Endodermal cell (in vitro differentiated cells): ENCODE data around the gene GON7. TPM values are rescaled to one million over a fixed set of nuclear protein-coding genes. Genes with fewer than 3 reads are reported as not detected.
"Not testable (repeated sequence)": the region's sequence is repeated elsewhere in the genome, so short reads cannot be mapped to it uniquely, and the experiment has no call there.

ENCODE experiments used
- DNase-seq: peaks from one replicate; pipeline ENCODE4 v3.0.0-alpha.2; 2017
- H3K27ac ChIP-seq: 2 replicates; pipeline ENCODE4 v1.5.1; 2013; ENCODE audit warnings: mild to moderate bottlenecking, low read depth, low read length, moderate library complexity
- H3K27me3 ChIP-seq: 2 replicates; pipeline ENCODE4 v1.6.1; 2013; ENCODE audit warnings: mild to moderate bottlenecking, low read length, moderate library complexity; ENCODE audit not compliant: insufficient read depth, control insufficient read depth, poor library complexity, severe bottlenecking
- H3K36me3 ChIP-seq: 2 replicates; pipeline ENCODE4 v1.7.0; 2013; ENCODE audit warnings: mild to moderate bottlenecking, low read length, moderate library complexity; ENCODE audit not compliant: control insufficient read depth, insufficient read depth
- H3K4me1 ChIP-seq: one replicate; pipeline ENCODE4 v1.7.0; 2013; ENCODE audit warnings: low read length; ENCODE audit not compliant: control insufficient read depth, insufficient read depth
- H3K4me3 ChIP-seq: 2 replicates; pipeline ENCODE4 v1.5.1; 2013; ENCODE audit warnings: mild to moderate bottlenecking, low read length, moderate library complexity
- H3K9ac ChIP-seq: 2 replicates; pipeline ENCODE4 v1.6.1; 2013; ENCODE audit warnings: mild to moderate bottlenecking, low read length, moderate library complexity; ENCODE audit not compliant: poor library complexity, severe bottlenecking; ENCODE audit errors: extremely low read depth
- H3K9me3 ChIP-seq: 2 replicates; pipeline ENCODE4 v1.6.1; 2013; ENCODE audit warnings: mild to moderate bottlenecking, low read length, moderate library complexity; ENCODE audit not compliant: control insufficient read depth
- H3K27ac Mint-ChIP-seq: 2 replicates; pipeline ENCODE4 v1.8.0; 2020; ENCODE audit warnings: mixed read lengths
- H3K27me3 Mint-ChIP-seq: 2 replicates; pipeline ENCODE4 v1.8.0; 2021; ENCODE audit warnings: mild to moderate bottlenecking, mixed read lengths; ENCODE audit not compliant: insufficient read depth
- H3K36me3 Mint-ChIP-seq: 2 replicates; pipeline ENCODE4 v1.8.0; 2020; ENCODE audit warnings: low read depth, mixed read lengths
- H3K4me1 Mint-ChIP-seq: 2 replicates; pipeline ENCODE4 v1.8.0; 2020; ENCODE audit warnings: mixed read lengths
- H3K4me3 Mint-ChIP-seq: 2 replicates; pipeline ENCODE4 v1.8.0; 2020; ENCODE audit warnings: mild to moderate bottlenecking, moderate library complexity, mixed read lengths
- H3K9me3 Mint-ChIP-seq: 2 replicates; pipeline ENCODE4 v1.8.0; 2020; ENCODE audit warnings: mild to moderate bottlenecking, mixed read lengths
- WGBS, 2 experiments: methylation state at CpG; one replicate each; pipeline versions ENCODE4 v1.1.5 to v1.1.7; 2013; ENCODE audit warnings: missing lambda C conversion rate in 2 of 2, mixed read lengths in 1 of 2; ENCODE audit not compliant: insufficient coverage in 1 of 2, insufficient read length in 1 of 2; 5-methylcytosine and 5-hydroxymethylcytosine counted together
- total RNA-seq, 2 donors: library from RNA; stranded (reverse); fragmentation: NEBNext Ultra II Directional in 1 of 2; extraction: Animal tissue kit (Norgen Biotek cat#: 25700) in 1 of 2; gene quantifications; 2 replicates in 1 of 2; 3 replicates in 1 of 2; pipeline ENCODE4 v1.2.1, GENCODE V29; 2021
- TF ChIP-seq, protein P1 (sequence below): fragments of 200-600 bp; sonication (generic); conservative IDR thresholded peaks from 2 replicates; pipeline ENCODE4 v1.5.0; 2021; ENCODE audit warnings: antibody characterized with exemption, mild to moderate bottlenecking

GON7 gene
- total RNA-seq, 2 donors from 2014 or later = 6.5 to 7.2 TPM

- Histone ChIP-seq H3K27ac (no peak overlapping the region), H3K36me3 (no peaks in the 10 kb centered on the region), H3K9me3 (no peaks in the 10 kb centered on the region), H3K9ac (no peak overlapping the region), H3K4me3 (no peak overlapping the region), H3K27me3 (no peaks in the 10 kb centered on the region), H3K4me1 (peaks cover 5% of the 10 kb centered on the region)
- no peaks in the 10 kb centered on the region for H3K9me3 Mint-ChIP-seq
- peaks cover 3% of the 10 kb centered on the region for H3K4me1 Mint-ChIP-seq
- H3K36me3 Mint-ChIP-seq = no peaks in the 10 kb centered on the region
- no peak overlapping the region for H3K4me3 Mint-ChIP-seq
- no peak overlapping the region for H3K27ac Mint-ChIP-seq
- TF ChIP-seq, protein P1, sequence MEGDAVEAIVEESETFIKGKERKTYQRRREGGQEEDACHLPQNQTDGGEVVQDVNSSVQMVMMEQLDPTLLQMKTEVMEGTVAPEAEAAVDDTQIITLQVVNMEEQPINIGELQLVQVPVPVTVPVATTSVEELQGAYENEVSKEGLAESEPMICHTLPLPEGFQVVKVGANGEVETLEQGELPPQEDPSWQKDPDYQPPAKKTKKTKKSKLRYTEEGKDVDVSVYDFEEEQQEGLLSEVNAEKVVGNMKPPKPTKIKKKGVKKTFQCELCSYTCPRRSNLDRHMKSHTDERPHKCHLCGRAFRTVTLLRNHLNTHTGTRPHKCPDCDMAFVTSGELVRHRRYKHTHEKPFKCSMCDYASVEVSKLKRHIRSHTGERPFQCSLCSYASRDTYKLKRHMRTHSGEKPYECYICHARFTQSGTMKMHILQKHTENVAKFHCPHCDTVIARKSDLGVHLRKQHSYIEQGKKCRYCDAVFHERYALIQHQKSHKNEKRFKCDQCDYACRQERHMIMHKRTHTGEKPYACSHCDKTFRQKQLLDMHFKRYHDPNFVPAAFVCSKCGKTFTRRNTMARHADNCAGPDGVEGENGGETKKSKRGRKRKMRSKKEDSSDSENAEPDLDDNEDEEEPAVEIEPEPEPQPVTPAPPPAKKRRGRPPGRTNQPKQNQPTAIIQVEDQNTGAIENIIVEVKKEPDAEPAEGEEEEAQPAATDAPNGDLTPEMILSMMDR = no peak
- 95 to 100% methylated on average over 2 to 6 of the region's 6 CpGs for WGBS, 2 experiments
- no peak for DNase-seq
- no peaks in the 10 kb centered on the region for H3K27me3 Mint-ChIP-seq
These were observed 31.4 kb downstream of the GON7 start for GRCh38 chr14:93175492-93175891.

DNA sequence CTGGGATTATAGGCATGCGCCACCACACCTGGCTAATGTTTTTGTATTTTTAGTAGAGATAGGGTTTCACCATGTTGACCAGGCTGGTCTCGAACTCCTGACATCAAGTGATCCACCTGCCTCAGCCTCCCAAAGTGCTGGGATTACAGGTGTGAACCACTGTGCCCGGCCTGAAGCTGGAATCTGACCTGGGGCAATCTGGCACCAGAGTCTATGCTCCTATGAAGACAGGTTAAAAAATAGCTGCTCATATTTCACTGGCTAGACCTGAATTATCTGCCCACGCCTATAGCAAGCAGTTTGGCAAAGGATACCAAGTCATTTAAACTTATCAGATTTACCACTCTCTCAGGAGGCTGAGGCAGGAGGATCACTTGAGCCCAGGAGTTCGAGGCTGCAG, 32.1 kb downstream of the GON7 start:
- not testable (repeated sequence) for H3K4me1 ChIP-seq, H3K27ac ChIP-seq, H3K27me3 Mint-ChIP-seq, H3K27me3 ChIP-seq, H3K27ac Mint-ChIP-seq, H3K9me3 Mint-ChIP-seq, H3K9ac ChIP-seq, H3K9me3 ChIP-seq, H3K36me3 Mint-ChIP-seq, H3K4me1 Mint-ChIP-seq, H3K4me3 ChIP-seq, H3K4me3 Mint-ChIP-seq, DNase-seq, H3K36me3 ChIP-seq
- WGBS, 2 experiments = 85 to 93% methylated on average over 4 to 5 of the region's 5 CpGs

GRCh38 chr14:93173943-93174395, 32.9 kb downstream of the GON7 start:
- 73 to 78% methylated on average over 8 to 10 of the region's 10 CpGs for WGBS, 2 experiments
- Mint-ChIP-seq H3K27me3 (no peaks in the 10 kb centered on the region), H3K27ac (no peak overlapping the region), H3K4me1 (peaks cover 3% of the 10 kb centered on the region), H3K9me3 (no peaks in the 10 kb centered on the region), H3K36me3 (no peaks in the 10 kb centered on the region), H3K4me3 (no peak overlapping the region)
- Histone ChIP-seq H3K36me3 (no peaks in the 10 kb centered on the region), H3K4me1 (peaks cover 5% of the 10 kb centered on the region), H3K9ac (no peak overlapping the region), H3K9me3 (no peaks in the 10 kb centered on the region), H3K4me3 (no peak overlapping the region), H3K27me3 (no peaks in the 10 kb centered on the region), H3K27ac (no peak overlapping the region)
- TF ChIP-seq, protein P1 = no peak
- DNase-seq = no peak

DNA sequence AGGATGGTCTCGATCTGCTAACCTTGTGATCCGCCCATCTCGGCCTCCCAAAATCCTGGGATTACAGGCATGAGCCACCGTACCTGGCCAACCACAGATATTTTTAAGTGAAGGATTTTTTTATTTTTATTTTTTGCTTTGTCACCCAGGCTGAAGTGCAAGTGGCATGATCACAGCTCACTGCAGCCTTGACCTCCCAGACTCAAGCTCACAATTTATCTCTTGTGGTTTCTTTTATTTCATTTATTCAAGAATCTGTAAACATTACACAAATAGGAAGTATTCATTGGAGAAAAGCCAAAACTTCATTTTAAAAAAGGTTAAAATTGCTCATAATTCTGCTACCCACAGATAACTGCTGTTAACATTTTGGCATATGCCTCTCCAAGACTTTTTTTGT, 35.5 kb downstream of the GON7 start:
- Mint-ChIP-seq H3K9me3 (no peaks in the 10 kb centered on the region), H3K27me3 (no peaks in the 10 kb centered on the region), H3K27ac (no peak overlapping the region), H3K4me3 (no peak overlapping the region), H3K36me3 (no peaks in the 10 kb centered on the region), H3K4me1 (peaks cover 3% of the 10 kb centered on the region)
- no peaks in the 10 kb centered on the region for H3K9me3 ChIP-seq
- H3K4me3 ChIP-seq = no peak overlapping the region
- no peaks in the 10 kb centered on the region for H3K36me3 ChIP-seq
- no peak overlapping the region for H3K9ac ChIP-seq
- DNase-seq = no peak
- TF ChIP-seq, protein P1 = no peak
- peaks cover 5% of the 10 kb centered on the region for H3K4me1 ChIP-seq
- H3K27ac ChIP-seq = no peak overlapping the region
- WGBS, 2 experiments = 95 to 97% methylated on average over 3 to 4 of the region's 4 CpGs
- H3K27me3 ChIP-seq = no peaks in the 10 kb centered on the region

DNA sequence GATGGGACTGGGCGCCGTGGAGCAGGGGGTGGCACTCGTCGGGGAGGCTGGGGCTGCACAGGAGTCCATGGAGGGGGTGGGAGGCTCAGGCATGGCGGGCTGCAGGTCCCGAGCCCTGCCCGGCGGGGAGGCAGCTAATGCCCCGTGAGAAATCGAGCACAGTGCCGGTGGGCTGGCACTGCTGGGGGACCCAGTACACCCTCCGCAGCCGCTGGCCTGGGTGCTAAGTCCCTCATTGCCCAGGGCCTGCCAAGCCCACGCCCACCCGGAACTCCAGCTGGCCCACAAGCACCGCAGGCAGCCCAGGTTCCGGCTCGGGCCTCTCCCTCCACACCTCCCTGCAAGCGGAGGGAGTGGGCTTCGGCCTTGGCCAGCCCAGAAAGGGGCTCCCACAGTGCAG, 36.7 kb downstream of the GON7 start:
- H3K4me3 Mint-ChIP-seq, DNase-seq, H3K4me3 ChIP-seq, H3K4me1 ChIP-seq, H3K9ac ChIP-seq, H3K4me1 Mint-ChIP-seq, H3K9me3 ChIP-seq, H3K9me3 Mint-ChIP-seq, H3K27me3 Mint-ChIP-seq, H3K27ac Mint-ChIP-seq, H3K27me3 ChIP-seq, H3K27ac ChIP-seq, H3K36me3 ChIP-seq, H3K36me3 Mint-ChIP-seq: not testable (repeated sequence)
- WGBS, 2 experiments = 93 to 96% methylated on average over 4 to 20 of the region's 20 CpGs
